Tibial artery (tissue), 4 donors: ENCODE data around the gene NLGN2.

ENCODE experiments used
- DNase-seq, 2 donors: peaks; one replicate each; pipeline ENCODE4 v3.0.0-alpha.2; 2019
- H3K27ac ChIP-seq, 2 donors: fragments of 200-600 bp; sonication (generic) in 1 of 2; 1 replicate in 1 of 2; 2 replicates in 1 of 2; pipeline ENCODE4 v1.5.1; 2018 to 2019; ENCODE audit warnings: mild to moderate bottlenecking in 1 of 2
- H3K27me3 ChIP-seq, 2 donors: fragments of 200-600 bp; sonication (generic) in 1 of 2; one replicate each; pipeline versions ENCODE4 v1.5.1 to v1.6.0; 2016 to 2019
- H3K36me3 ChIP-seq, 3 donors: fragments of 200-600 bp; sonication (generic) in 2 of 3; one replicate each; pipeline ENCODE4 v1.5.1; 2016 to 2019; ENCODE audit warnings: mild to moderate bottlenecking in 2 of 3
- H3K4me1 ChIP-seq, 4 donors: fragments of 200-600 bp; sonication (generic) in 2 of 4; 1 replicate in 3 of 4; 2 replicates in 1 of 4; pipeline ENCODE4 v1.5.1; 2016 to 2019
- H3K4me3 ChIP-seq, 2 donors: fragments of 200-600 bp; sonication (generic) in 1 of 2; 1 replicate in 1 of 2; 2 replicates in 1 of 2; pipeline ENCODE4 v1.5.1; 2018 to 2019; ENCODE audit warnings: mild to moderate bottlenecking in 2 of 2
- H3K9me3 ChIP-seq, 3 donors: fragments of 200-600 bp; sonication (generic) in 1 of 3; one replicate each; pipeline ENCODE4 v1.5.1; 2016 to 2019
- CTCF ChIP-seq, 2 experiments: fragments of 200-600 bp in 1 of 2; fragments of 450-650 bp in 1 of 2; IDR thresholded peaks; one replicate each; pipeline ENCODE4 v1.5.1; 2017 to 2019; ENCODE audit warnings: antibody characterized with exemption in 2 of 2, mild to moderate bottlenecking in 1 of 2, moderate library complexity in 1 of 2
- intact Hi-C: fragments of 100-400 bp; cut with DNase I; formaldehyde crosslinking; loops from one replicate; pipeline ENCODE4 v1.15.0; 2023; ENCODE audit warnings: low total_unique reads

The NLGN2 gene

GRCh38 chr17:7380855-7381683 is 26.6 kb upstream of the NLGN2 start, which contains the start of gene TNK1:
TSS of gene TNK1 (plus strand) at chr17:7381089. CDS start at chr17:7382927, 1,838 bp downstream.
- H3K4me3 ChIP-seq, result peak within 1 kb of the TSS; percentile 44 to 51
- H3K27ac ChIP-seq, result peak within 1 kb of the TSS in 1 of 2 donors; percentile 47
- intact Hi-C loops, result no loop called here
- H3K4me1 ChIP-seq, result peaks cover 0 to 39% (median 26%) of the 10 kb centered on the region in 4 donors
- H3K9me3 ChIP-seq, result no peaks in the 10 kb centered on the region
- DNase-seq, result no peak
- H3K27me3 ChIP-seq, result peaks cover 0 to 51% of the 10 kb centered on the region in 2 donors
- H3K36me3 ChIP-seq, result peaks cover 0 to 16% (median 0%) of the 10 kb centered on the region in 3 donors
- TF ChIP-seq CTCF (IDR thresholded peaks at IDR 0.05), result no peak

- no peak for TF ChIP-seq CTCF (IDR thresholded peaks at IDR 0.05)
- intact Hi-C loops, result no loop called here
- no peak for DNase-seq
- Histone ChIP-seq H3K4me3 (no peak overlapping the region), H3K4me1 (peaks cover 0 to 39% (median 26%) of the 10 kb centered on the region in 4 donors), H3K27ac (no peak overlapping the region), H3K36me3 (peaks cover 0 to 34% (median 0%) of the 10 kb centered on the region in 3 donors), H3K27me3 (peaks cover 0 to 46% of the 10 kb centered on the region in 2 donors), H3K9me3 (no peaks in the 10 kb centered on the region)
Observed at GRCh38 chr17:7382901-7383300, 24.7 kb upstream of the NLGN2 start.

- H3K4me3 ChIP-seq, result peak overlapping the region in 1 of 2 donors; percentile 55
- no peak overlapping the region for H3K27ac ChIP-seq
Observed at GRCh38 chr17:7383371-7383741, 24.3 kb upstream of the NLGN2 start.

GRCh38 chr17:7383742-7384488 is 23.7 kb upstream of the NLGN2 start:
- DNase-seq, result no peak

More at GRCh38 chr17:7383371-7383741, 24.3 kb upstream of the NLGN2 start:
- Histone ChIP-seq H3K9me3 (no peaks in the 10 kb centered on the region), H3K27me3 (peaks cover 0 to 46% of the 10 kb centered on the region in 2 donors), H3K36me3 (peaks cover 0 to 39% (median 0%) of the 10 kb centered on the region in 3 donors), H3K4me1 (peaks cover 0 to 39% (median 26%) of the 10 kb centered on the region in 4 donors)
- intact Hi-C loops, result no loop called here
- TF ChIP-seq CTCF (IDR thresholded peaks at IDR 0.05), result no peak
- DNase-seq, result no peak

More at GRCh38 chr17:7383742-7384488, 23.7 kb upstream of the NLGN2 start:
- Histone ChIP-seq H3K4me1 (peaks cover 0 to 39% (median 26%) of the 10 kb centered on the region in 4 donors), H3K27ac (peak overlapping the region in 1 of 2 donors; percentile 56), H3K9me3 (no peaks in the 10 kb centered on the region), H3K36me3 (peaks cover 0 to 44% (median 5%) of the 10 kb centered on the region in 3 donors), H3K4me3 (peak overlapping the region; percentile 42 to 55), H3K27me3 (peaks cover 0 to 40% of the 10 kb centered on the region in 2 donors)
- no peak for TF ChIP-seq CTCF (IDR thresholded peaks at IDR 0.05)
- intact Hi-C loops, result no loop called here
